ENCODE measurements around the gene CRYBG2.

- no peak for TF ChIP-seq POLR2A (IDR thresholded peaks at IDR 0.05; ENCODE audit: low read depth, low read length)
- no peak for TF ChIP-seq TAF1 (IDR thresholded peaks at IDR 0.05; ENCODE audit: low read depth, low read length)
- TF ChIP-seq POLR2AphosphoS5 (IDR thresholded peaks at IDR 0.05; ENCODE audit: low read depth, low read length): no peak
- TF ChIP-seq PAX5 (IDR thresholded peaks at IDR 0.05; ENCODE audit: insufficient read depth, low read length, severe bottlenecking): no peak
- no peak for TF ChIP-seq SPI1 (IDR thresholded peaks at IDR 0.05; ENCODE audit: low read depth, low read length)
These were observed 67.9 kb downstream of the CRYBG2 start for GRCh38 chr1:26286064-26286416.
